DOHH2 (cell line): ENCODE measurements around the gene C1QTNF5.

Experiments used
- CTCF ChIP-seq: fragments of 200-600 bp; sonication (generic); IDR thresholded peaks from one replicate; pipeline ENCODE4 v1.5.1; 2014; ENCODE audit warnings: antibody characterized with exemption, mild to moderate bottlenecking, low read depth, low read length; ENCODE audit not compliant: poor library complexity, severe bottlenecking
- EZH2phosphoT487 ChIP-seq: fragments of 200-600 bp; sonication (generic); IDR thresholded peaks from 2 replicates; pipeline ENCODE4 v1.6.1; 2017; ENCODE audit warnings: borderline replicate concordance, mild to moderate bottlenecking, antibody characterized with exemption, low read length, moderate library complexity, mixed read lengths

GRCh38 chr11:119299416-119299815 is 41.3 kb downstream of the C1QTNF5 start:
- TF ChIP-seq CTCF, result no peak
- TF ChIP-seq EZH2phosphoT487, result no peak
